Tibial artery (tissue), 4 donors: Measurements from ENCODE around the gene MAP6.

Experiments used
- DNase-seq, 2 donors: peaks; one replicate each; pipeline ENCODE4 v3.0.0-alpha.2; 2019
- H3K27ac ChIP-seq, 2 donors: fragments of 200-600 bp; sonication (generic) in 1 of 2; 1 replicate in 1 of 2; 2 replicates in 1 of 2; pipeline ENCODE4 v1.5.1; 2018 to 2019; ENCODE audit warnings: mild to moderate bottlenecking in 1 of 2
- H3K27me3 ChIP-seq, 2 donors: fragments of 200-600 bp; sonication (generic) in 1 of 2; one replicate each; pipeline versions ENCODE4 v1.5.1 to v1.6.0; 2016 to 2019
- H3K36me3 ChIP-seq, 3 donors: fragments of 200-600 bp; sonication (generic) in 2 of 3; one replicate each; pipeline ENCODE4 v1.5.1; 2016 to 2019; ENCODE audit warnings: mild to moderate bottlenecking in 2 of 3
- H3K4me1 ChIP-seq, 4 donors: fragments of 200-600 bp; sonication (generic) in 2 of 4; 1 replicate in 3 of 4; 2 replicates in 1 of 4; pipeline ENCODE4 v1.5.1; 2016 to 2019
- H3K4me3 ChIP-seq, 2 donors: fragments of 200-600 bp; sonication (generic) in 1 of 2; 1 replicate in 1 of 2; 2 replicates in 1 of 2; pipeline ENCODE4 v1.5.1; 2018 to 2019; ENCODE audit warnings: mild to moderate bottlenecking in 2 of 2
- H3K9me3 ChIP-seq, 3 donors: fragments of 200-600 bp; sonication (generic) in 1 of 3; one replicate each; pipeline ENCODE4 v1.5.1; 2016 to 2019
- intact Hi-C: fragments of 100-400 bp; cut with DNase I; formaldehyde crosslinking; loops from one replicate; pipeline ENCODE4 v1.15.0; 2023; ENCODE audit warnings: low total_unique reads
- TF ChIP-seq, protein P1 (sequence below), 2 experiments: fragments of 200-600 bp in 1 of 2; fragments of 450-650 bp in 1 of 2; IDR thresholded peaks; one replicate each; pipeline ENCODE4 v1.5.1; 2017 to 2019; ENCODE audit warnings: antibody characterized with exemption in 2 of 2, mild to moderate bottlenecking in 1 of 2, moderate library complexity in 1 of 2

MAP6 gene

DNA sequence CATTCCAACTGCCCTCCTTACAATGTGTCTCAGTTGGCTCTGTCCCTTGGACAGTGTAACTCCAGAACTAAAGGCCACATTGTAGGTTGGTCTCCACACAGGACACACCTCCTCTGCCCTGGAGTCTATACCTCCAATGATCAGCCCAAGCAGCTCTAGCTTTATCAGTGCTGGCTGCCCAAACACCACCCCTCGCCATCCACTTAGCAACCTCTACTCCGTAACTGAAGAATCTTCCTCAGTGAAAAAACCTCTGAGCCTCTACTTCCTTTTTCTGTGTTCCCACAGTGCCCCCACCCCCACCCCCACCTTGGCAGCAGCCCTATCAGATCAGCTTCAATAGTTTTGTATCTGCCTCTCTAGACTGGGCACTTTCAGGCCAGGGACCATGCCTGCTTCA, 73.4 kb downstream of the MAP6 start:
- H3K9me3 ChIP-seq: no peaks in the 10 kb centered on the region
- intact Hi-C loops: loop anchor here (10.0 kb wide), 1 partner anchor 79 kb away; no protein-coding TSS in a partner anchor
- no peaks in the 10 kb centered on the region for H3K36me3 ChIP-seq
- no peaks in the 10 kb centered on the region for H3K4me1 ChIP-seq
- no peak overlapping the region for H3K4me3 ChIP-seq
- no peaks in the 10 kb centered on the region for H3K27me3 ChIP-seq
- TF ChIP-seq, protein P1, sequence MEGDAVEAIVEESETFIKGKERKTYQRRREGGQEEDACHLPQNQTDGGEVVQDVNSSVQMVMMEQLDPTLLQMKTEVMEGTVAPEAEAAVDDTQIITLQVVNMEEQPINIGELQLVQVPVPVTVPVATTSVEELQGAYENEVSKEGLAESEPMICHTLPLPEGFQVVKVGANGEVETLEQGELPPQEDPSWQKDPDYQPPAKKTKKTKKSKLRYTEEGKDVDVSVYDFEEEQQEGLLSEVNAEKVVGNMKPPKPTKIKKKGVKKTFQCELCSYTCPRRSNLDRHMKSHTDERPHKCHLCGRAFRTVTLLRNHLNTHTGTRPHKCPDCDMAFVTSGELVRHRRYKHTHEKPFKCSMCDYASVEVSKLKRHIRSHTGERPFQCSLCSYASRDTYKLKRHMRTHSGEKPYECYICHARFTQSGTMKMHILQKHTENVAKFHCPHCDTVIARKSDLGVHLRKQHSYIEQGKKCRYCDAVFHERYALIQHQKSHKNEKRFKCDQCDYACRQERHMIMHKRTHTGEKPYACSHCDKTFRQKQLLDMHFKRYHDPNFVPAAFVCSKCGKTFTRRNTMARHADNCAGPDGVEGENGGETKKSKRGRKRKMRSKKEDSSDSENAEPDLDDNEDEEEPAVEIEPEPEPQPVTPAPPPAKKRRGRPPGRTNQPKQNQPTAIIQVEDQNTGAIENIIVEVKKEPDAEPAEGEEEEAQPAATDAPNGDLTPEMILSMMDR (IDR thresholded peaks at IDR 0.05): no peak
- DNase-seq: no peak
- H3K27ac ChIP-seq: no peak overlapping the region

GRCh38 chr11:75594211-75594610, 74.6 kb downstream of the MAP6 start:
- no peak overlapping the region for H3K27ac ChIP-seq
- no peak overlapping the region for H3K4me3 ChIP-seq
- TF ChIP-seq, protein P1 (IDR thresholded peaks at IDR 0.05): no peak
- no peaks in the 10 kb centered on the region for H3K36me3 ChIP-seq
- no peaks in the 10 kb centered on the region for H3K4me1 ChIP-seq
- intact Hi-C loops: loop anchor here (10.0 kb wide), 1 partner anchor 81 kb away; no protein-coding TSS in a partner anchor
- H3K27me3 ChIP-seq: no peaks in the 10 kb centered on the region
- H3K9me3 ChIP-seq: no peaks in the 10 kb centered on the region
- no peak for DNase-seq

DNA sequence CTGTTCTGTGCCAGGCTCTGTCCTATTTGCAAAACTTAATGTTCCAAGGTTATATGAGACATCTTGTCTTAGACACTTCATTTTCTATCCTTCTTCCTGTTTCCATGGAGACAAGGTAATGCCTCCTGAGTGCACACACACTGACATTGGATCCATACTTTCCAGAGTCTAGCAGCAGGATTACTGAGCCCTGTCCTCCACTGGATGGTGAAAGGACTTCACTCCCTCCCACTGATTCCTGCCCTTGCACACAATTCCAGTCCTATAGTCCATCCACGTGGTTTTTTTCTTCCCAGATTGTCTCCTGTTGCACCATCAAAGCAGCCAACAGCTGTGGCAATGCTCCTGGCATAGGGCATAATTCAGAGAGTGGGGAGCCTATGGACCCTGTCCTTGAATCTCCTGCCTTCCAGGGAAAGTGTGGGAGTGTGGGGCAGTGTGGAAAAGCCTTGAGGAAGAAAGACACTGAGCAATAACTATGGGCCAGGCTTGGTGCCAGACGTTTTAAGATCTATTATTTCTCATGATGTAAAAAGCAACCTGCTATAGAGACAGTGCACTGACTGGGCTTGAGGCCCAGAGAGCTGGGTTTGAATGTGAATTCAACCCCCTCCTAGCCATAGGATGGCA, 75.4 kb downstream of the MAP6 start:
- intact Hi-C loops: loop anchor here (10.0 kb wide), 1 partner anchor 81 kb away; no protein-coding TSS in a partner anchor
- H3K27ac ChIP-seq: no peak overlapping the region
- no peak for DNase-seq

GRCh38 chr11:75592715-75593114, 76.1 kb downstream of the MAP6 start:
- DNase-seq: no peak
- no peaks in the 10 kb centered on the region for H3K9me3 ChIP-seq
- intact Hi-C loops: loop anchor here (10.0 kb wide), 1 partner anchor 82 kb away; no protein-coding TSS in a partner anchor
- TF ChIP-seq, protein P1 (IDR thresholded peaks at IDR 0.05): no peak
- H3K4me3 ChIP-seq: no peak overlapping the region
- no peak overlapping the region for H3K27ac ChIP-seq
- H3K4me1 ChIP-seq: no peaks in the 10 kb centered on the region
- H3K36me3 ChIP-seq: no peaks in the 10 kb centered on the region
- no peaks in the 10 kb centered on the region for H3K27me3 ChIP-seq

More for the DNA sequence above, 75.4 kb downstream of the MAP6 start:
- Histone ChIP-seq H3K27me3 (no peaks in the 10 kb centered on the region), H3K36me3 (no peaks in the 10 kb centered on the region), H3K4me1 (no peaks in the 10 kb centered on the region), H3K9me3 (no peaks in the 10 kb centered on the region), H3K4me3 (no peak overlapping the region)
- TF ChIP-seq, protein P1 (IDR thresholded peaks at IDR 0.05): no peak

- TF ChIP-seq, protein P1 (IDR thresholded peaks at IDR 0.05): no peak
- Histone ChIP-seq H3K4me3 (no peak overlapping the region), H3K27me3 (no peaks in the 10 kb centered on the region), H3K36me3 (no peaks in the 10 kb centered on the region), H3K27ac (no peak overlapping the region), H3K9me3 (no peaks in the 10 kb centered on the region), H3K4me1 (no peaks in the 10 kb centered on the region)
- intact Hi-C loops: loop anchor here (10.0 kb wide), 1 partner anchor 83 kb away; no protein-coding TSS in a partner anchor
- no peak for DNase-seq
These were observed 76.9 kb downstream of the MAP6 start for GRCh38 chr11:75591966-75592365.
